LNCAP (cell line): ENCODE results near the gene IL2.

Source experiments
- CTCF ChIP-seq: fragments of 450-650 bp; IDR thresholded peaks from 2 replicates; pipeline ENCODE4 v1.5.1; 2017; ENCODE audit warnings: mild to moderate bottlenecking

IL2 gene

GRCh38 chr4:122434285-122434684 lies 22.2 kb downstream of the IL2 start:
- TF ChIP-seq CTCF: no peak

- no peak for TF ChIP-seq CTCF
These were observed 25.2 kb downstream of the IL2 start for GRCh38 chr4:122431351-122431750.

GRCh38 chr4:122423246-122423645 lies 33.3 kb downstream of the IL2 start:
- no peak for TF ChIP-seq CTCF

GRCh38 chr4:122412547-122412946 lies 44.0 kb downstream of the IL2 start:
- TF ChIP-seq CTCF: no peak

GRCh38 chr4:122403861-122404260 lies 52.7 kb downstream of the IL2 start:
- TF ChIP-seq CTCF: no peak
